NOMO-1 (cell line): ENCODE results near the gene FH.

ENCODE experiments used
- DNase-seq, 2 experiments: peaks; one replicate each; lab custom pipeline; 2025; ENCODE audit not compliant: unreplicated experiment in 2 of 2; lab: John Stamatoyannopoulos, UW

The FH gene

GRCh38 chr1:241519308-241520079, at the start of gene FH:
Gene FH, minus strand, starts transcription at chr1:241519755. Its CDS starts 33 bp downstream, at chr1:241519722.
- peak; percentile 97 for DNase-seq

- no peak for DNase-seq
Observed at GRCh38 chr1:241560849-241561187, 41.3 kb upstream of the FH start.

- peak in 1 of 2 experiments; percentile 74 for DNase-seq
Observed at GRCh38 chr1:241560146-241560848, 40.7 kb upstream of the FH start.

DNA sequence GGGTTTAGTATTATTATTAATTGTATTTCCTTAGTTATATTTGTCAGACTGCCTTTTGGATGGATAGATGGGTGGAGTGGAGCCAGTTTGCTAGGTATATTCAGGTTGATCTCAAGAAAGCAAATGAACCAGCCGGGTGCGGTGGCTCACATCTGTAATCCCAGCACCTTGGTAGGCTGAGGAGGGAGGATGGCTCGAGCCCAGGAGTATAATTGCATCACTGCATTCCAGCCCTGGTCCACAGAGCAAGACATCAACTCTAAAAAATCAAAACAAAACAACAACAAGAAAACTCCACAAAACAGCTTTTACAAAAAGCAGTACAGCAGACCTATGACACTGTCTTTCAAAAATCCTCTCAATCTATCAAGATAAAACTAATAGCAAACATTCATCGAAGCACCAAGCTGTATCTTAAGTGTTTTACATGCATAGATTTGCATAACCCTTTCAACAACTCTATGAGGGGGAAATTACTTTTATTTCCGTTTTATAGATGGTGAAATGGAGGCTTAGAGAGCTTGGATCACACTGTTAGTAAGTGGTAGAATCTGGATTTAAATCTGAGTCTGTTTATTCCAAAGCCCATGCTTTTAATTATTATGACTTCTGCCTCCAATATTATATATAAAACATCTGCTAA, 38.1 kb upstream of the FH start:
- DNase-seq: no peak

- DNase-seq: no peak
Observed at GRCh38 chr1:241557031-241557430, 37.5 kb upstream of the FH start.

- no peak for DNase-seq
Observed at GRCh38 chr1:241555526-241555925, 36.0 kb upstream of the FH start.

DNA sequence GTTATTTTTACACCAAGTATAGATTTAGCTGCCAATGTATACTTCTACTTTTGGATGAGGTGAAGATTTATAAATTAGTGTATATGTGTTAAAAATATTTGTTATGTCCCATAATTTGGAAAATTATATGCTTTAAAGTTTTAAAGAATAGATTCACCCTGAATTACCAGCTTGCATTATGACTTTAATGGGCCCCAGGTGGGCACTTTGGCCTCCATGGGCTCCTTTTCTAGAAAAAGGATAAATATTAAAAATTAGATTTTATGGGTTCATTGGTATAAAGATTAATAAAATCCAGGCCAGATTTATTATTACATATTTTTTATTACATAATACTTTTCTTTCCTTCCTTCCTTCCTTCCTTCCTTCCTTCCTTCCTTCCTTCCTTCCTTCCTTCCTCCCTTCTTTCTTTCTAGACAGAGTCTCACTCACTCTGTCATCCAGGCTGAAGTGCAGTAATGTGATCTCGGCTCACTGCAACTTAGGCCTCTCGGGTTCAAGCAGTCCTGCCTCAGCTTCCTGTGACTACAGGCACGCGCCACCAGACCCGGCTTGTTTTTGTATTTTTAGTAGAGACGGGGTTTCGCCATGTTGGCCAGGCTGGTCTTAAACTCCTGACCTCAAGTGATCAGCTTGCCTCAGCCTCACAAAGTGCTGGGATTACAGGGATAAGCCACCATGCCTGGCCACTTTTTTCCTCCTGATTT, 34.5 kb upstream of the FH start:
- DNase-seq: no peak

- DNase-seq: peak; percentile 85 to 92
Observed at GRCh38 chr1:241551759-241552638, 32.4 kb upstream of the FH start.

- no peak for DNase-seq
Observed at GRCh38 chr1:241550318-241550717, 30.8 kb upstream of the FH start.

- no peak for DNase-seq
Observed at GRCh38 chr1:241548008-241548407, 28.5 kb upstream of the FH start.

- peak in 1 of 2 experiments; percentile 75 for DNase-seq
Observed at GRCh38 chr1:241542199-241542907, 22.8 kb upstream of the FH start.

GRCh38 chr1:241536969-241537368, 17.4 kb upstream of the FH start:
- DNase-seq: no peak

DNA sequence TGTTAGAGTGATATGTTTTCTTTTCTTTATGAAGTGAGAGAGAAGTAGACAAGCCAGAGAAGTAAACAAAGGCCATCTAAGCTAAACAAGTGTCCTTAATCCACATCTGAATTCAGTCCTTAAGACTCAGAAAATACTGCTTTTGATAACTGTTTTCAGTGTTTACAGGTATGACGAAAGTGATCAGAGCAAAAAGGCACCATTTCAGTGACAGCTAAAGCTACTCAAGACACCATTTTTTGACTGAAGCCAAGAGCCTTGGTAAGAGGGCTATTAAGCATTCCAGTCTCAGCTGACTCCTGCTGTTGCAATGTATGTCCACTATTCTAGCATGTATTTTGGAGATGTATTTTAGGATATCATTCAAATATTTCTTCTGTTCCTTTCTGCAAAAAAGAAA, 16.7 kb upstream of the FH start:
- no peak for DNase-seq

DNA sequence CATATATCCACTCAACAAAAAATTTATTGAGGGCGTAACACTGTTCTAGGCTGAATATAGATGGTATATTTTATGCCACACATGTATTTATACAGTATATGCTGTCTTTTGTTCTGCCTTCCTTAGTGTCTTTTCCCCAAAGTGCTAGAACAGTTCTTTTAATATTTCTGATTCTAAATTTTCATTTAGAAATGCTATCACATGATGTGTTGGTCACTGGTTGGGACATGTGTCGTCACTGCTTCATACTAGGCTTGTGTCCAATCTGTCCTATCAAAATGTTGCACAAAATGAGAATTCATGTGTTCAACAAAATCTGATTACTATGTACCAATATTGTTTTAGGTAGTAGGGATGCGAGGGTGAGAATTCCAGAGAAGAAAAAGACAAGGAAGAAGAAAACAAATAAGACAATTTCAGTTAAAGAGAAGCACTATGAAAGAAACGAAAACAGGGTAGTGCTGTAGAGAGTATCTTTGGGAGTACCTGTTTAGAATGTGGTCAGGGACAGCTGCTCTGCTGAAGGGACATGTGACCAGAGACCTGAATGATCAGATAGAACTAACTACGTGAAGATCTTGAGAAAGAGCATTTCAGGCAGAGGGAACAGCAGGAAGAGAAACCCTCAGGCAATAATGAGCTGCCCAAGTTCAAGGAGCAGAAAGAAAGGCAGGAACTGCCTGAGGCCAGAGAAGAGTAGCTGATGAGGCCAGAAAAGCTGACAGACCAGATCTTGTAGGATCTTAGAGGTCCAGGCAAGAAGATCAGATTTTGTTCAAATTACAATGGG, 14.0 kb upstream of the FH start:
- DNase-seq: peak in 1 of 2 experiments; percentile 22

DNA sequence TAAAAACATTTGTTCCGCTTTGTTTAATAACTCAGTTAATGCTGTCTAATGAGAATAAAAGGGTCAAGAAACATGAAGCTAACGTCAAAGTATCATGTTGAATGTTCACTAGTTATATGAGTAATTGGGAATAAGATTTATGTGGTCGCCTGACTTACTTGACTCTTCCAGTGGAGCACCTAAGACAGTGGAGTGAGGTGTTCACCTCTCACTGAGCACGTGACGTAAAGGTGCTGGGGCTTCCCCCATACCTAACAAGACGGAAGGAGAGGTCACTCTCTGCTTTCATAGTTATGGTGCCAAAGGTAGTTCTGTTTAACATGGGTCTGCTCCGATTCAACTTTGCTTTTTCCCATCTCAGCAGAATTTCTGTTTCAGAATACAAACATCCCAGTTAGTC, 13.3 kb upstream of the FH start:
- no peak for DNase-seq

GRCh38 chr1:241532162-241532531, 12.6 kb upstream of the FH start, which contains the start of gene KMO:
Gene KMO, plus strand, starts transcription at chr1:241532378. Its CDS starts 67 bp downstream, at chr1:241532445.
- DNase-seq: no peak

- peak; percentile 79 to 97 for DNase-seq
Observed at GRCh38 chr1:241531195-241532161, 11.9 kb upstream of the FH start.

- no peak for DNase-seq
Observed at GRCh38 chr1:241527146-241527545, 7.6 kb upstream of the FH start.
